Stimulated activated CD8-positive, alpha-beta memory T cell treated with anti-CD3 and anti-CD28 coated beads, Interleukin-4, amount 100 ng/mL, for 4 hours (primary cell): ENCODE measurements around the gene TPSB2.
"Not testable (repeated sequence)": the region's sequence is repeated elsewhere in the genome, so short reads cannot be mapped to it uniquely, and the experiment has no call there.

Experiments
- DNase-seq, 2 donors: peaks; one replicate each; pipeline ENCODE4 v3.0.0-alpha.2; 2020; ENCODE audit warnings: low read depth in 2 of 2, low spot score in 1 of 2

Gene TPSB2

GRCh38 chr16:1241081-1241480, 11.1 kb upstream of the TPSB2 start:
- DNase-seq = not testable (repeated sequence)

GRCh38 chr16:1240436-1240835, 10.5 kb upstream of the TPSB2 start, which contains the start of gene TPSAB1:
Gene TPSAB1, plus strand, starts transcription at chr16:1240705. Its CDS starts 234 bp downstream, at chr16:1240939.
- not testable (repeated sequence) for DNase-seq

- DNase-seq = not testable (repeated sequence)
Measured at GRCh38 chr16:1239575-1239974, 9.6 kb upstream of the TPSB2 start.

- DNase-seq = not testable (repeated sequence)
Measured at GRCh38 chr16:1238909-1239308, 8.9 kb upstream of the TPSB2 start.

- DNase-seq = no peak
Measured at GRCh38 chr16:1237990-1238389, 8.0 kb upstream of the TPSB2 start.

- not testable (repeated sequence) for DNase-seq
Measured at GRCh38 chr16:1236659-1237058, 6.7 kb upstream of the TPSB2 start.

- not testable (repeated sequence) for DNase-seq
Measured at GRCh38 chr16:1232049-1232748, 2.2 kb upstream of the TPSB2 start.

GRCh38 chr16:1231301-1231700, 1.3 kb upstream of the TPSB2 start:
- not testable (repeated sequence) for DNase-seq

GRCh38 chr16:1230471-1231212, 658 bp upstream of the TPSB2 start:
- DNase-seq = not testable (repeated sequence)

- DNase-seq = not testable (repeated sequence)
Measured at GRCh38 chr16:1229476-1229875, 508 bp downstream of the TPSB2 start.

- DNase-seq = not testable (repeated sequence)
Measured at GRCh38 chr16:1228227-1228626, 1.8 kb downstream of the TPSB2 start.

GRCh38 chr16:1226692-1227091, 3.3 kb downstream of the TPSB2 start:
- DNase-seq = not testable (repeated sequence)

GRCh38 chr16:1225728-1226311, 4.2 kb downstream of the TPSB2 start:
- DNase-seq = not testable (repeated sequence)

- DNase-seq = no peak
Measured at GRCh38 chr16:1225051-1225451, 4.9 kb downstream of the TPSB2 start, which contains the start of gene TPSG1. Gene TPSG1, minus strand, starts transcription at chr16:1225268. Its CDS starts 16 bp downstream, at chr16:1225252.

- no peak for DNase-seq
Measured at GRCh38 chr16:1224558-1224957, 5.4 kb downstream of the TPSB2 start.

GRCh38 chr16:1223355-1224214, 6.4 kb downstream of the TPSB2 start:
- no peak for DNase-seq

GRCh38 chr16:1222553-1223354, 7.2 kb downstream of the TPSB2 start:
- DNase-seq = no peak

- no peak for DNase-seq
Measured at GRCh38 chr16:1221628-1222552, 8.1 kb downstream of the TPSB2 start.
